H1 (cell line): Measurements from ENCODE around the gene LDAH. TPM values are rescaled to one million over a fixed set of nuclear protein-coding genes. Genes with fewer than 3 reads are reported as not detected.

Experiments used
- BCL11A ChIP-seq, 2 experiments: IDR thresholded peaks; one replicate each; pipeline ENCODE4 v1.6.1; 2011; ENCODE audit warnings: low read depth in 2 of 2, low read length in 2 of 2, mild to moderate bottlenecking in 2 of 2
- BRCA1 ChIP-seq: IDR thresholded peaks from 2 replicates; pipeline ENCODE4 v1.6.1; 2012; ENCODE audit warnings: low read depth, low read length, improper control_type of control experiment
- CEBPB ChIP-seq: IDR thresholded peaks from 2 replicates; pipeline ENCODE4 v1.6.1; 2012; ENCODE audit warnings: low read depth, low read length
- CHD1 ChIP-seq: IDR thresholded peaks from 2 replicates; pipeline ENCODE4 v1.6.1; 2012; ENCODE audit warnings: low read depth, low read length, improper control_type of control experiment
- CREB1 ChIP-seq: IDR thresholded peaks from 2 replicates; pipeline ENCODE4 v1.6.1; 2012; ENCODE audit warnings: inconsistent platforms
- KDM4A ChIP-seq: IDR thresholded peaks from one replicate; pipeline ENCODE4 v1.7.1; 2012; ENCODE audit warnings: low read depth, mild to moderate bottlenecking, moderate library complexity, low read length, inconsistent platforms; ENCODE audit not compliant: severe bottlenecking
- POLR2A ChIP-seq, 2 experiments: IDR thresholded peaks; 1 replicate in 1 of 2; 2 replicates in 1 of 2; pipeline ENCODE4 v1.6.1; 2011; ENCODE audit warnings: low read depth in 2 of 2, low read length in 2 of 2, mild to moderate bottlenecking in 2 of 2; ENCODE audit errors: control extremely low read depth in 1 of 2
- RAD21 ChIP-seq, 2 experiments: IDR thresholded peaks in 1 of 2; conservative IDR thresholded peaks in 1 of 2; 2 replicates each; pipeline ENCODE4 v1.6.1; 2011; ENCODE audit warnings: low read depth in 2 of 2, low read length in 2 of 2, improper control_type of control experiment in 1 of 2, inconsistent platforms in 1 of 2, mild to moderate bottlenecking in 1 of 2, moderate library complexity in 1 of 2
- SP2 ChIP-seq: IDR thresholded peaks from 2 replicates; pipeline ENCODE4 v1.6.1; 2012; ENCODE audit warnings: mild to moderate bottlenecking, low read length, inconsistent platforms
- TCF12 ChIP-seq: IDR thresholded peaks from 2 replicates; pipeline ENCODE4 v1.6.1; 2011; ENCODE audit warnings: low read depth, mild to moderate bottlenecking, low read length
- ZNF274 ChIP-seq: IDR thresholded peaks from 2 replicates; pipeline ENCODE4 v1.7.0; 2012; ENCODE audit warnings: low read length, borderline replicate concordance; ENCODE audit errors: extremely low read depth
- polyA plus RNA-seq, 7 experiments: library from polyadenylated mRNA; depleted of rRNA in 3 of 7; stranded (reverse) in 5 of 7; unstranded in 2 of 7; fragments of >200 nt in 5 of 7; fragments of 200-250 nt in 2 of 7; gene quantifications; 1 replicate in 5 of 7; 2 replicates in 1 of 7; 4 replicates in 1 of 7; pipeline versions ENCODE4 v1.2.1 to v1.2.3, GENCODE V29; 2011 to 2013; ENCODE audit warnings: missing spikeins in 2 of 7, mixed read lengths in 2 of 7
- total RNA-seq: library from RNA; stranded (reverse); fragmentation: NEBNext Ultra II Directional; extraction: Animal tissue kit (Norgen Biotek cat#: 25700); gene quantifications from 2 replicates; pipeline ENCODE4 v1.2.1, GENCODE V29; 2021
- TF ChIP-seq, protein P1 (sequence below): fragments of 300-600 bp; sonication (generic); IDR thresholded peaks from 2 replicates; pipeline ENCODE4 v1.7.1; 2012; ENCODE audit warnings: low read length, moderate library complexity, mild to moderate bottlenecking, inconsistent platforms; ENCODE audit not compliant: insufficient replicate concordance

Gene LDAH
- total and polyA plus RNA-seq, 2 of the 8 experiments (the other 6 are each of a cell fraction or from before 2014, with no cell fraction given) = 10.9 to 26.3 TPM

DNA sequence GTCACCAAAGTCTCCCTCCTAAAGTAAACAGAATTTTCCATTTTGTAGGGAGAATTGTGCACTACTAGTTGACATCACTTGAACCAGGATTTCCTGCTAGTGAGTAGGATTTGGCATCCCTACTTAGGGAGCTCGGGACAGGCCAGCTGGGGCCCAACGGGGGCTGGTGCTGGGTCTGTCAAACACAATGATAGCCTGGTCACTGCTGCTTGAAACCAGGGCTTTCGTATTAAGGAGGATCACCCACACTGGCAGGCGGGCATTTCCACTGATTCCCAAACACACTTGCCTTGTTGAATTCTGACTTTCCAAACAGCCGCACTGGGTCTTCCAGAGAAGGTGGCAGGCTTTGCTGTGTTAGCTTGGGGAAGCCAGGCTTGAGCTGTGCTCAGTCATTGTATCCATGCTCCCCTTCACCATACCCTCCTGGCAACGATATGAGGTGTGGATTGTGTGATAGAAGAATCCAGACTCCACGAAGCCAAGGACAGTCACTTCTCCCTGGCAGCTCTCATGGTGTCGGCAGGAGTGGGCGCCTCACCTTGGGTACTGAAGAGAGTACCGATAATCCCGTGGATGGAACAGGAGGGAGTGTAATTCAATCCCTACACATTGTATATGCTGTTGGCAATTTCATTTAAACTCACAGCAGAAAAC lies 148.5 kb downstream of the LDAH start (continued):
- TF ChIP-seq, protein P1, sequence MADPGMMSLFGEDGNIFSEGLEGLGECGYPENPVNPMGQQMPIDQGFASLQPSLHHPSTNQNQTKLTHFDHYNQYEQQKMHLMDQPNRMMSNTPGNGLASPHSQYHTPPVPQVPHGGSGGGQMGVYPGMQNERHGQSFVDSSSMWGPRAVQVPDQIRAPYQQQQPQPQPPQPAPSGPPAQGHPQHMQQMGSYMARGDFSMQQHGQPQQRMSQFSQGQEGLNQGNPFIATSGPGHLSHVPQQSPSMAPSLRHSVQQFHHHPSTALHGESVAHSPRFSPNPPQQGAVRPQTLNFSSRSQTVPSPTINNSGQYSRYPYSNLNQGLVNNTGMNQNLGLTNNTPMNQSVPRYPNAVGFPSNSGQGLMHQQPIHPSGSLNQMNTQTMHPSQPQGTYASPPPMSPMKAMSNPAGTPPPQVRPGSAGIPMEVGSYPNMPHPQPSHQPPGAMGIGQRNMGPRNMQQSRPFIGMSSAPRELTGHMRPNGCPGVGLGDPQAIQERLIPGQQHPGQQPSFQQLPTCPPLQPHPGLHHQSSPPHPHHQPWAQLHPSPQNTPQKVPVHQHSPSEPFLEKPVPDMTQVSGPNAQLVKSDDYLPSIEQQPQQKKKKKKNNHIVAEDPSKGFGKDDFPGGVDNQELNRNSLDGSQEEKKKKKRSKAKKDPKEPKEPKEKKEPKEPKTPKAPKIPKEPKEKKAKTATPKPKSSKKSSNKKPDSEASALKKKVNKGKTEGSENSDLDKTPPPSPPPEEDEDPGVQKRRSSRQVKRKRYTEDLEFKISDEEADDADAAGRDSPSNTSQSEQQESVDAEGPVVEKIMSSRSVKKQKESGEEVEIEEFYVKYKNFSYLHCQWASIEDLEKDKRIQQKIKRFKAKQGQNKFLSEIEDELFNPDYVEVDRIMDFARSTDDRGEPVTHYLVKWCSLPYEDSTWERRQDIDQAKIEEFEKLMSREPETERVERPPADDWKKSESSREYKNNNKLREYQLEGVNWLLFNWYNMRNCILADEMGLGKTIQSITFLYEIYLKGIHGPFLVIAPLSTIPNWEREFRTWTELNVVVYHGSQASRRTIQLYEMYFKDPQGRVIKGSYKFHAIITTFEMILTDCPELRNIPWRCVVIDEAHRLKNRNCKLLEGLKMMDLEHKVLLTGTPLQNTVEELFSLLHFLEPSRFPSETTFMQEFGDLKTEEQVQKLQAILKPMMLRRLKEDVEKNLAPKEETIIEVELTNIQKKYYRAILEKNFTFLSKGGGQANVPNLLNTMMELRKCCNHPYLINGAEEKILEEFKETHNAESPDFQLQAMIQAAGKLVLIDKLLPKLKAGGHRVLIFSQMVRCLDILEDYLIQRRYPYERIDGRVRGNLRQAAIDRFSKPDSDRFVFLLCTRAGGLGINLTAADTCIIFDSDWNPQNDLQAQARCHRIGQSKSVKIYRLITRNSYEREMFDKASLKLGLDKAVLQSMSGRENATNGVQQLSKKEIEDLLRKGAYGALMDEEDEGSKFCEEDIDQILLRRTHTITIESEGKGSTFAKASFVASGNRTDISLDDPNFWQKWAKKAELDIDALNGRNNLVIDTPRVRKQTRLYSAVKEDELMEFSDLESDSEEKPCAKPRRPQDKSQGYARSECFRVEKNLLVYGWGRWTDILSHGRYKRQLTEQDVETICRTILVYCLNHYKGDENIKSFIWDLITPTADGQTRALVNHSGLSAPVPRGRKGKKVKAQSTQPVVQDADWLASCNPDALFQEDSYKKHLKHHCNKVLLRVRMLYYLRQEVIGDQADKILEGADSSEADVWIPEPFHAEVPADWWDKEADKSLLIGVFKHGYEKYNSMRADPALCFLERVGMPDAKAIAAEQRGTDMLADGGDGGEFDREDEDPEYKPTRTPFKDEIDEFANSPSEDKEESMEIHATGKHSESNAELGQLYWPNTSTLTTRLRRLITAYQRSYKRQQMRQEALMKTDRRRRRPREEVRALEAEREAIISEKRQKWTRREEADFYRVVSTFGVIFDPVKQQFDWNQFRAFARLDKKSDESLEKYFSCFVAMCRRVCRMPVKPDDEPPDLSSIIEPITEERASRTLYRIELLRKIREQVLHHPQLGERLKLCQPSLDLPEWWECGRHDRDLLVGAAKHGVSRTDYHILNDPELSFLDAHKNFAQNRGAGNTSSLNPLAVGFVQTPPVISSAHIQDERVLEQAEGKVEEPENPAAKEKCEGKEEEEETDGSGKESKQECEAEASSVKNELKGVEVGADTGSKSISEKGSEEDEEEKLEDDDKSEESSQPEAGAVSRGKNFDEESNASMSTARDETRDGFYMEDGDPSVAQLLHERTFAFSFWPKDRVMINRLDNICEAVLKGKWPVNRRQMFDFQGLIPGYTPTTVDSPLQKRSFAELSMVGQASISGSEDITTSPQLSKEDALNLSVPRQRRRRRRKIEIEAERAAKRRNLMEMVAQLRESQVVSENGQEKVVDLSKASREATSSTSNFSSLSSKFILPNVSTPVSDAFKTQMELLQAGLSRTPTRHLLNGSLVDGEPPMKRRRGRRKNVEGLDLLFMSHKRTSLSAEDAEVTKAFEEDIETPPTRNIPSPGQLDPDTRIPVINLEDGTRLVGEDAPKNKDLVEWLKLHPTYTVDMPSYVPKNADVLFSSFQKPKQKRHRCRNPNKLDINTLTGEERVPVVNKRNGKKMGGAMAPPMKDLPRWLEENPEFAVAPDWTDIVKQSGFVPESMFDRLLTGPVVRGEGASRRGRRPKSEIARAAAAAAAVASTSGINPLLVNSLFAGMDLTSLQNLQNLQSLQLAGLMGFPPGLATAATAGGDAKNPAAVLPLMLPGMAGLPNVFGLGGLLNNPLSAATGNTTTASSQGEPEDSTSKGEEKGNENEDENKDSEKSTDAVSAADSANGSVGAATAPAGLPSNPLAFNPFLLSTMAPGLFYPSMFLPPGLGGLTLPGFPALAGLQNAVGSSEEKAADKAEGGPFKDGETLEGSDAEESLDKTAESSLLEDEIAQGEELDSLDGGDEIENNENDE = no peak
- TF ChIP-seq RAD21 (IDR thresholded peaks at IDR 0.05 in 1 of 2, conservative IDR thresholded peaks at IDR 0.05 in 1 of 2; ENCODE audit: low read depth in 2 of 2, low read length in 2 of 2) (no peak), CEBPB (no peak), TCF12 (no peak), BRCA1 (no peak), SP2 (no peak), KDM4A (no peak), POLR2A (IDR thresholded peaks at IDR 0.05; ENCODE audit: control extremely low read depth in 1 of 2, low read depth in 2 of 2, low read length in 2 of 2) (no peak), ZNF274 (no peak), CREB1 (no peak), CHD1 (no peak), BCL11A (IDR thresholded peaks at IDR 0.05; ENCODE audit: low read depth in 2 of 2, low read length in 2 of 2) (no peak)
